DND-41 (cell line): ENCODE results near the gene ST6GALNAC6.
"Not testable (repeated sequence)": the region's sequence is repeated elsewhere in the genome, so short reads cannot be mapped to it uniquely, and the experiment has no call there.

Experiments used
- ATAC-seq: fragments of 200-7000 bp; cut with Tn5 transposase; 3 replicates; pipeline ENCODE4 v1.9.1; 2021; ENCODE audit warnings: low read depth; ENCODE audit not compliant: insufficient read depth
- DNase-seq: peaks from one replicate; pipeline ENCODE4 v3.0.0-alpha.2; 2020
- H2AFZ ChIP-seq: 2 replicates; pipeline ENCODE4 v1.6.0; 2012; ENCODE audit warnings: low read depth, low read length
- H3K27ac ChIP-seq: 2 replicates; pipeline ENCODE4 v1.5.1; 2012; ENCODE audit warnings: low read length, inconsistent platforms
- H3K27me3 ChIP-seq: fragments of 200-600 bp; sonication (generic); 2 replicates; pipeline ENCODE4 v1.6.0; 2012; ENCODE audit warnings: low read length, mild to moderate bottlenecking, inconsistent platforms; ENCODE audit not compliant: insufficient read depth, poor library complexity
- H3K36me3 ChIP-seq: 2 replicates; pipeline ENCODE4 v1.5.1; 2012; ENCODE audit warnings: low read length, inconsistent platforms; ENCODE audit not compliant: insufficient read depth
- H3K4me1 ChIP-seq: 2 replicates; pipeline ENCODE4 v1.5.1; 2012; ENCODE audit warnings: mild to moderate bottlenecking, low read length; ENCODE audit not compliant: insufficient read depth
- H3K4me2 ChIP-seq: 2 replicates; pipeline ENCODE4 v1.6.0; 2012; ENCODE audit warnings: mild to moderate bottlenecking, moderate library complexity, low read length, inconsistent platforms; ENCODE audit not compliant: insufficient read depth
- H3K4me3 ChIP-seq, 2 experiments: fragments of 200-600 bp in 1 of 2; shearing (Covaris generic) in 1 of 2; 2 replicates each; pipeline ENCODE4 v1.5.1; 2012 to 2016; ENCODE audit warnings: inconsistent platforms in 2 of 2, low read length in 2 of 2, mild to moderate bottlenecking in 2 of 2, low read depth in 1 of 2, moderate library complexity in 1 of 2
- H3K79me2 ChIP-seq: 2 replicates; pipeline ENCODE4 v1.6.0; 2012; ENCODE audit warnings: low read length, inconsistent platforms; ENCODE audit not compliant: insufficient read depth
- H3K9ac ChIP-seq: 2 replicates; pipeline ENCODE4 v1.6.0; 2012; ENCODE audit warnings: low read depth, mild to moderate bottlenecking, inconsistent platforms, low read length, moderate library complexity
- H3K9me3 ChIP-seq: 2 replicates; pipeline ENCODE4 v1.5.1; 2012; ENCODE audit warnings: low read length, moderate library complexity, mild to moderate bottlenecking, inconsistent platforms; ENCODE audit not compliant: insufficient read depth, severe bottlenecking
- H4K20me1 ChIP-seq: 2 replicates; pipeline ENCODE4 v1.6.0; 2012; ENCODE audit warnings: low read length; ENCODE audit not compliant: insufficient read depth
- EZH2 ChIP-seq: IDR thresholded peaks from 3 replicates; pipeline ENCODE4 v1.6.1; 2012; ENCODE audit warnings: borderline replicate concordance, low read depth, mild to moderate bottlenecking, moderate library complexity, low read length, inconsistent platforms; ENCODE audit not compliant: severe bottlenecking
- TF ChIP-seq, protein P1 (sequence below): IDR thresholded peaks from 2 replicates; pipeline ENCODE4 v1.5.1; 2012; ENCODE audit warnings: borderline replicate concordance, low read length, moderate library complexity, mild to moderate bottlenecking; ENCODE audit not compliant: poor library complexity, severe bottlenecking; ENCODE audit errors: extremely low read depth

The ST6GALNAC6 gene

DNA sequence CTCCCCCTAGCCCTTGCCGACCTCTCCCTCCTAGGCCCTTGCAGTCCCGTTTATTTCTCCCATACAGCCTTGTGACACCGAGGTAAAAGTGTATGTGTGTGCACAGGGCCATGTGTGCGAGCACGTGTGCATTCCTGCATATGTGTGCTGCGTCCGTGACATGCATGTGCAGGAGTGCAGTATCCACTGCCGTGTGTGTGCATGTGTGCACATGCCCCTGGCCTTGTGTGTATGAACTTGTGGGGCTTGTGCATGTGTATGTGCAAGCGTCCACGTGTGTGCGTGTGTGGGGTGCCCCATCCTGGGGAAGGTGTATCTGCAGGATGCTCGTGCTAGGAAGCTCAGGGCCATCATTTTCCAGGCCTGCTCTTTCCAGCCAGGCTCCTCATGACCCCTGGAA, 28.5 kb downstream of the ST6GALNAC6 start:
- Histone ChIP-seq H3K9me3 (no peaks in the 10 kb centered on the region), H3K36me3 (no peaks in the 10 kb centered on the region), H3K4me3 (no peak overlapping the region), H4K20me1 (no peaks in the 10 kb centered on the region; the same call in 1 of the 2 replicates), H3K27me3 (no peaks in the 10 kb centered on the region), H3K9ac (no peak overlapping the region), H3K4me2 (no peak overlapping the region), H3K4me1 (no peaks in the 10 kb centered on the region), H3K79me2 (no peaks in the 10 kb centered on the region), H3K27ac (no peak overlapping the region), H2AFZ (no peak overlapping the region)
- DNase-seq (no peak), ATAC-seq (no peak)
- TF ChIP-seq EZH2 = no peak
- TF ChIP-seq, protein P1, sequence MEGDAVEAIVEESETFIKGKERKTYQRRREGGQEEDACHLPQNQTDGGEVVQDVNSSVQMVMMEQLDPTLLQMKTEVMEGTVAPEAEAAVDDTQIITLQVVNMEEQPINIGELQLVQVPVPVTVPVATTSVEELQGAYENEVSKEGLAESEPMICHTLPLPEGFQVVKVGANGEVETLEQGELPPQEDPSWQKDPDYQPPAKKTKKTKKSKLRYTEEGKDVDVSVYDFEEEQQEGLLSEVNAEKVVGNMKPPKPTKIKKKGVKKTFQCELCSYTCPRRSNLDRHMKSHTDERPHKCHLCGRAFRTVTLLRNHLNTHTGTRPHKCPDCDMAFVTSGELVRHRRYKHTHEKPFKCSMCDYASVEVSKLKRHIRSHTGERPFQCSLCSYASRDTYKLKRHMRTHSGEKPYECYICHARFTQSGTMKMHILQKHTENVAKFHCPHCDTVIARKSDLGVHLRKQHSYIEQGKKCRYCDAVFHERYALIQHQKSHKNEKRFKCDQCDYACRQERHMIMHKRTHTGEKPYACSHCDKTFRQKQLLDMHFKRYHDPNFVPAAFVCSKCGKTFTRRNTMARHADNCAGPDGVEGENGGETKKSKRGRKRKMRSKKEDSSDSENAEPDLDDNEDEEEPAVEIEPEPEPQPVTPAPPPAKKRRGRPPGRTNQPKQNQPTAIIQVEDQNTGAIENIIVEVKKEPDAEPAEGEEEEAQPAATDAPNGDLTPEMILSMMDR = no peak

DNA sequence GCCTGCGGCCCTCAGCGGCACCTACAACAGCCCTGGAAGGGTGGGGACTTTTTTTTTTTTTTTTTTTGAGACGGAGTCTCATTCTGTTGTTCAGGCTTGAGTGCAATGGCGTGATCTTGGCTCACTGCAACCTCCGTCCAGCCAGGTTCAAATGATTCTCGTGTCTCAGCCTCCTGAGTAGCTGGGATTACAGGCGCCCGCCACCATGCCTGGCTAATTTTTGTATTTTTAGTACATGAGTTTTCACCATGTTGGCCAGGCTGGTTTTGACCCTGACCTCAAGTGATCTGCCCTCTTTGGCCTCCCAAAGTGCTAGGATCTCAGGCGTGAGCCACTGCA, 29.3 kb downstream of the ST6GALNAC6 start:
- not testable (repeated sequence) for H2AFZ ChIP-seq, H3K27me3 ChIP-seq, H3K9me3 ChIP-seq, H3K79me2 ChIP-seq, H3K27ac ChIP-seq, H3K9ac ChIP-seq, H4K20me1 ChIP-seq, H3K4me2 ChIP-seq, H3K4me3 ChIP-seq, H3K36me3 ChIP-seq, DNase-seq, H3K4me1 ChIP-seq, ATAC-seq

DNA sequence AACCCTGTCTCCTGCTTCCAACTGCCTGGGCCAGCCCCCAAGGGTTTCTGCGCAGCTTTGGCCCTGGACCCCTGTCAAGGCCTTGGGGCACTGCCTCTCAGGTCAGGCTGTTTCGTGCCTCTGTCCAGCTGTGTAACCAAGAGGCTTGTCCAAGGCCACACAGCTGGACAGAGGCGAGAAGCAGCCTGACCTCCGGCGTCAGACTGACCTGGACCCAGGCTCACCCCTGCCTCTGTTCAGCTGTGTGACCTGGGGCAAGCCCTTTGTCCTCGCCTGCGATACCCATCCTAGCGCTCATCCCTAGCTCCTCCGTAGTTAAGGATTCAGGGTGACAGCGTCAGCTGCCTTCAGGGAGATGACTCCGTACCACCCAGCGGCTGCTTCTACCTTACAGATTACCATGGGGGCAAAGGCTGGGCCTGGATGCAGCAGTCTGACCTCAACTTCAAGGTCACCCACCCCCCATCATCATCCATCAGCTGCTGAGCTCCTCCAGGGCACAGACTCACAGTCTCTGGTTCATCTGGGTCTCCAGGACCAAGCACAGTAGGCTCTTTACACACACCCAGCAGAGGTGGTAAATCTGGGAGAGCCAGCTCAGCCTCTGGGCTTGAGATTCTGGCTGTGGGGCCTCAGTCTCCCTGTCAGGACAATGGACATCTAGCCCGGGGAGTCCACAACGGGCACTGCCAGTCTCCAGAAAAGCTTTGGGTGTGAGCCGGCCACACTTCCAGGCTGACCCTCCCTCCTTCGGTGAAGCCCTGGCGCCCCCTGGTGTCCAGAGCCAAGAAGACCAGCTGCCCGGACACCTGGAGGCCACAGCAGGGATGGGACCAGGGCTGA, 29.9 kb downstream of the ST6GALNAC6 start:
- H3K36me3 ChIP-seq = no peaks in the 10 kb centered on the region
- H3K4me1 ChIP-seq = peaks cover 5% of the 10 kb centered on the region; the same call in 1 of the 2 replicates
- H3K9me3 ChIP-seq = no peaks in the 10 kb centered on the region
- H2AFZ ChIP-seq = no peak overlapping the region
- no peak overlapping the region for H3K9ac ChIP-seq
- H3K4me2 ChIP-seq = no peak overlapping the region
- TF ChIP-seq, protein P1 = peak; percentile 81
- TF ChIP-seq EZH2 = no peak
- peak; percentile 74 for ATAC-seq
- H3K27ac ChIP-seq = no peak overlapping the region
- H4K20me1 ChIP-seq = no peaks in the 10 kb centered on the region; the same call in 1 of the 2 replicates
- DNase-seq = peak; percentile 67
- H3K27me3 ChIP-seq = no peaks in the 10 kb centered on the region
- H3K4me3 ChIP-seq = no peak overlapping the region
- H3K79me2 ChIP-seq = no peaks in the 10 kb centered on the region

DNA sequence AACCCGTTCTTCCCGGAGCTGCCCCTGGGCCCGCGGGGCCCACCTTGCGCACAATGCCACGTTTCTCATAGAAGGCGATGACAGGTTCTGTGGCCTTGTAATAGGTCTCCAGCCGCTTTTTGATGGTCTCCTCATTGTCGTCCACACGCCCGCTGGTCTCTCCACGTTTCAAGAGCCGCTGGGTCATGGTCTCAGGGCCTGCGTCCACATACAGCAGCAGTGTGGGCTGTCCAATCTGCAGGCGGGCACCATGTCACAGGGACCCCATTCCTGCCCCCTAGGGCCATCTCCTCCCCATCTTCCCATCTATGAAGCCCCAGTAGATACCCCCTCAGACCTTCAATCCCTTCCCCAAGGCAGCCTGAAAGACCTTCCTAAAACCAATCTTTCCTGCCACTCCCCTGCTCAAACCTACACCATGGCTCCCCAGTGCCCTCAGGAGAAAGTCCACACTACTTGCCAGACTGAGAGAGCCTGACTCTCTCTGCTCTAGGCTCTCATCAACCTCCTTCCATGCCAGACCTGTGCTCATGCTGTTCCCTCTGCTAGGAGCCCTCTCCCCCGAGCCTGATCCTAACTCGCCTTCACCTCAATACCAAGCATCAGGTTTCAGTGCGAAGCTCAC, 31.0 kb downstream of the ST6GALNAC6 start:
- DNase-seq (no peak), ATAC-seq (no peak)
- no peak overlapping the region for H3K4me2 ChIP-seq
- H2AFZ ChIP-seq = no peak overlapping the region
- no peak overlapping the region for H3K4me3 ChIP-seq
- no peaks in the 10 kb centered on the region for H3K9me3 ChIP-seq
- H3K27ac ChIP-seq = no peak overlapping the region
- no peaks in the 10 kb centered on the region for H3K27me3 ChIP-seq
- no peaks in the 10 kb centered on the region for H3K79me2 ChIP-seq
- no peak overlapping the region for H3K9ac ChIP-seq
- no peak for TF ChIP-seq EZH2
- TF ChIP-seq, protein P1 = no peak
- H3K4me1 ChIP-seq = peaks cover 5% of the 10 kb centered on the region; the same call in 1 of the 2 replicates
- H3K36me3 ChIP-seq = no peaks in the 10 kb centered on the region
- no peaks in the 10 kb centered on the region; the same call in 1 of the 2 replicates for H4K20me1 ChIP-seq
